Caco-2 (cell line): ENCODE data around the gene HOTAIR. TPM values are rescaled to one million over a fixed set of nuclear protein-coding genes. Genes with fewer than 3 reads are reported as not detected.
A peak's percentile ranks its signal among the peaks of the same experiment; 100 is the strongest.

Experiments
- BruUV-seq: library from RNA; stranded (reverse); fragments of 400-500 nt; replicated peaks from 2 replicates; lab custom pipeline; 2021; lab: Mats Ljungman, UMichigan
- CTCF ChIA-PET: fragments of 300-600 bp; sonication (Branson Sonifier 250); formaldehyde crosslinking; loops from one replicate; lab custom pipeline; 2022; ENCODE audit warnings: antibody characterized with exemption; lab: Charles Lee
- POLR2A ChIA-PET: fragments of 300-600 bp; sonication (Branson Sonifier 250); formaldehyde crosslinking; loops from one replicate; lab custom pipeline; 2022; ENCODE audit warnings: antibody characterized with exemption; lab: Charles Lee
- DNase-seq, 2 experiments: peaks; one replicate each; pipeline versions ENCODE4 v3.0.0 to v3.0.0-alpha.2; 2020 to 2022
- H3K27me3 ChIP-seq: replicated peaks from 2 replicates; pipeline ENCODE4 v1.6.0; 2011; ENCODE audit warnings: low read length; ENCODE audit not compliant: control insufficient read depth, insufficient read depth
- H3K36me3 ChIP-seq: 2 replicates; pipeline ENCODE4 v1.5.1; 2011; ENCODE audit warnings: low read length; ENCODE audit not compliant: control insufficient read depth, insufficient read depth
- H3K4me1 ChIP-seq: fragments of 250-450 bp; sonication (Bioruptor Pico); 2 replicates; pipeline ENCODE4 v1.5.1; 2020; ENCODE audit warnings: mild to moderate bottlenecking
- H3K4me3 ChIP-seq: 2 replicates; pipeline ENCODE4 v1.5.1; 2011; ENCODE audit warnings: low read depth, mild to moderate bottlenecking, control low read depth, low read length
- H3K9me3 ChIP-seq: fragments of 250-450 bp; sonication (Bioruptor Pico); 2 replicates; pipeline ENCODE4 v1.5.1; 2020; ENCODE audit warnings: mild to moderate bottlenecking, moderate library complexity
- H3K27ac Mint-ChIP-seq: one replicate; pipeline ENCODE4 v1.8.0; 2022; ENCODE audit warnings: mixed read lengths; ENCODE audit not compliant: unreplicated experiment
- H3K27me3 Mint-ChIP-seq: one replicate; pipeline ENCODE4 v1.8.0; 2022; ENCODE audit warnings: mixed read lengths; ENCODE audit not compliant: insufficient read depth, unreplicated experiment
- H3K36me3 Mint-ChIP-seq: one replicate; pipeline ENCODE4 v1.8.0; 2022; ENCODE audit warnings: mild to moderate bottlenecking, mixed read lengths; ENCODE audit not compliant: insufficient read depth, unreplicated experiment
- H3K4me1 Mint-ChIP-seq: one replicate; pipeline ENCODE4 v1.8.0; 2022; ENCODE audit warnings: low read depth, mixed read lengths; ENCODE audit not compliant: unreplicated experiment
- H3K4me3 Mint-ChIP-seq: one replicate; pipeline ENCODE4 v1.8.0; 2022; ENCODE audit warnings: mild to moderate bottlenecking, moderate library complexity, mixed read lengths; ENCODE audit not compliant: unreplicated experiment
- H3K9me3 Mint-ChIP-seq: one replicate; pipeline ENCODE4 v1.8.0; 2022; ENCODE audit warnings: mixed read lengths; ENCODE audit not compliant: unreplicated experiment
- intact Hi-C: fragments of 100-400 bp; cut with micrococcal nuclease; formaldehyde crosslinking; loops from one replicate; pipeline ENCODE4 v1.10.0; 2022; ENCODE audit not compliant: unreplicated experiment
- total RNA-seq: library from RNA; stranded (reverse); gene quantifications from 2 replicates; pipeline ENCODE4 v1.2.3, GENCODE V29; 2022
- TF ChIP-seq, protein P1 (sequence below), 2 experiments: fragments of 200-600 bp in 1 of 2; IDR thresholded peaks; 1 replicate in 1 of 2; 2 replicates in 1 of 2; pipeline versions ENCODE4 v1.5.1 to v1.8.0; 2011 to 2022; ENCODE audit warnings: antibody characterized with exemption in 1 of 2, control low read depth in 1 of 2, inconsistent platforms in 1 of 2, low read depth in 1 of 2, low read length in 1 of 2, mild to moderate bottlenecking in 1 of 2, moderate library complexity in 1 of 2; ENCODE audit not compliant: insufficient read depth in 1 of 2, severe bottlenecking in 1 of 2, unreplicated experiment in 1 of 2

Gene HOTAIR
- total RNA-seq, 1 experiment from 2014 or later = 1.9 TPM

DNA sequence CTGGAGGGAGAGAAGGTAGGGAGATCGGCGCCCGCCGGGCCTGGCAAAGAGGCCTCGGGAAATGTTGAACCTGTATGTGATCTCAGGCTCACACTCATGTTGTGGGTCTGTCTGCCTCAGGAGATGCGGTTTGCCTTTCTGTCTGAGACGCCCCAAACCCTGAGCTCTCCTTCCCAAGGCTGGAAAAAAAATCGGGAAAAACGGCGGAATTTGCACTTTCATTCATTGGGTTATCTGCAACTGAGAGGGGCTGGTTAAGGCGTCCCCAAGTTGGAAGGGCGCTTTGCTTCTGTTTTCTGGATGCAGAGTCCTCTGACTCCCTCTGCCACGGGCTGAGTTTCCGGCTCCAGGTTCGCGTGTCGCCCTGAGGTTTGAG is 20.2 kb upstream of the HOTAIR start:
- no peaks in the 10 kb centered on the region for H3K9me3 ChIP-seq
- Mint-ChIP-seq H3K4me3 (peak overlapping the region; percentile 89), H3K9me3 (no peaks in the 10 kb centered on the region), H3K27me3 (no peaks in the 10 kb centered on the region), H3K27ac (peak overlapping the region; percentile 97), H3K36me3 (peaks cover 14% of the 10 kb centered on the region), H3K4me1 (peaks cover 7% of the 10 kb centered on the region)
- no peaks in the 10 kb centered on the region for H3K36me3 ChIP-seq
- POLR2A ChIA-PET = interaction anchor here (0.6 kb wide), 2 partner anchors 14 to 54 kb away, joined by 3 to 4 read pairs; partner anchors contain the start of gene HOXC8
- TF ChIP-seq, protein P1, sequence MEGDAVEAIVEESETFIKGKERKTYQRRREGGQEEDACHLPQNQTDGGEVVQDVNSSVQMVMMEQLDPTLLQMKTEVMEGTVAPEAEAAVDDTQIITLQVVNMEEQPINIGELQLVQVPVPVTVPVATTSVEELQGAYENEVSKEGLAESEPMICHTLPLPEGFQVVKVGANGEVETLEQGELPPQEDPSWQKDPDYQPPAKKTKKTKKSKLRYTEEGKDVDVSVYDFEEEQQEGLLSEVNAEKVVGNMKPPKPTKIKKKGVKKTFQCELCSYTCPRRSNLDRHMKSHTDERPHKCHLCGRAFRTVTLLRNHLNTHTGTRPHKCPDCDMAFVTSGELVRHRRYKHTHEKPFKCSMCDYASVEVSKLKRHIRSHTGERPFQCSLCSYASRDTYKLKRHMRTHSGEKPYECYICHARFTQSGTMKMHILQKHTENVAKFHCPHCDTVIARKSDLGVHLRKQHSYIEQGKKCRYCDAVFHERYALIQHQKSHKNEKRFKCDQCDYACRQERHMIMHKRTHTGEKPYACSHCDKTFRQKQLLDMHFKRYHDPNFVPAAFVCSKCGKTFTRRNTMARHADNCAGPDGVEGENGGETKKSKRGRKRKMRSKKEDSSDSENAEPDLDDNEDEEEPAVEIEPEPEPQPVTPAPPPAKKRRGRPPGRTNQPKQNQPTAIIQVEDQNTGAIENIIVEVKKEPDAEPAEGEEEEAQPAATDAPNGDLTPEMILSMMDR (IDR thresholded peaks at IDR 0.05; ENCODE audit: insufficient read depth in 1 of 2, low read depth in 1 of 2, low read length in 1 of 2, severe bottlenecking in 1 of 2, unreplicated experiment in 1 of 2) = no peak
- intact Hi-C loops = no loop called here
- TSS peak; percentile 81 for BruUV-seq
- H3K27me3 ChIP-seq = no peaks in the 10 kb centered on the region
- no peak for DNase-seq
- CTCF ChIA-PET = interaction anchor here (0.6 to 1.8 kb wide), 9 partner anchors 10 to 356 kb away, joined by 3 to 9 read pairs (median 5); partner anchors contain the start of gene HOXC10
- peak overlapping the region; percentile 63 for H3K4me3 ChIP-seq
- peaks cover 11% of the 10 kb centered on the region for H3K4me1 ChIP-seq

DNA sequence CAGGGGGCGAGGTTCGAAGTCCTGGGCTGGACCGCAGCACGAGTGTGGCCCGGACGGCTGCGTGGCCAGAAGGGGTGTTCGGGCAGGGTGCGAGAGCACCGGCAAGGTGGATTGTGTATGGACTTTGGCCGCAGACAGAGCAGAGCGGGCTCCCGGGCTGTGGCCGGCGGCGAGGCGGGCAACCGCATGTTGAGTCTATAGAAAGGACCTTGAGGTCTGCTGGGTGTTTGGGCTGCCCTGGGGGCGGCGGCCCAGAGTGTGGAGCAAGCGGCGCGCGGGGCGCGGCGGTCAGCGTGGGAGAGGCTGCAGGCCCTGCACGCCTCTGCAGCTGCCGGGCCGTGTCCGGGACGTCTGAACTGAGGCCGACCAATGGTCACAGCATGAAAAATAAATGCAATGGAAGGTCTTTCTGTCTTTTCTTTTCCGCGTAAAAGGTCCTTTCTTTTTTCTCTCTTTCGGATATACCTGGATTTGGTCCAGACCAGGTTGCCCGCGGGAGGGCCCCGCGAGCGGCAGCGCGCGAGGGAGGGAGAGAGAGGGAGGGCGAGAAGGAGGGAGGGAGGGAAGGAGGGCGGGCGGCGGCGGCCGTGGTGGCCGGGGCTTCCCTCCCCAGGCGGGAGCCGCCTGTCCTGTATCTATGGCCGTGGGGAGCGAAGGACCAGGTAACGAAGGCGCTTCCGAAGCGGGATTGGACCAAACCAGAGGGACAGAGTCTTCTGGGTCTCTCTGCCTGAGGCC is 19.7 kb upstream of the HOTAIR start:
- Mint-ChIP-seq H3K36me3 (peaks cover 14% of the 10 kb centered on the region), H3K4me1 (peaks cover 13% of the 10 kb centered on the region), H3K27me3 (no peaks in the 10 kb centered on the region), H3K9me3 (no peaks in the 10 kb centered on the region), H3K27ac (peak overlapping the region; percentile 97), H3K4me3 (peak overlapping the region; percentile 89)
- H3K36me3 ChIP-seq = no peaks in the 10 kb centered on the region
- CTCF ChIA-PET = interaction anchor here (0.6 to 1.8 kb wide), 8 partner anchors 9 to 355 kb away, joined by 3 to 9 read pairs (median 6); partner anchors contain the start of gene HOXC10
- no peaks in the 10 kb centered on the region for H3K27me3 ChIP-seq
- intact Hi-C loops = no loop called here
- POLR2A ChIA-PET = interaction anchor here (0.6 kb wide), 1 partner anchor 54 kb away, joined by 3 read pairs; no protein-coding TSS in a partner anchor
- H3K4me3 ChIP-seq = peak overlapping the region; percentile 63
- DNase-seq = peak; percentile 64 to 67
- no TSS peak for BruUV-seq
- H3K9me3 ChIP-seq = no peaks in the 10 kb centered on the region
- TF ChIP-seq, protein P1 (IDR thresholded peaks at IDR 0.05; ENCODE audit: insufficient read depth in 1 of 2, low read depth in 1 of 2, low read length in 1 of 2, severe bottlenecking in 1 of 2, unreplicated experiment in 1 of 2) = no peak
- peaks cover 11% of the 10 kb centered on the region for H3K4me1 ChIP-seq

DNA sequence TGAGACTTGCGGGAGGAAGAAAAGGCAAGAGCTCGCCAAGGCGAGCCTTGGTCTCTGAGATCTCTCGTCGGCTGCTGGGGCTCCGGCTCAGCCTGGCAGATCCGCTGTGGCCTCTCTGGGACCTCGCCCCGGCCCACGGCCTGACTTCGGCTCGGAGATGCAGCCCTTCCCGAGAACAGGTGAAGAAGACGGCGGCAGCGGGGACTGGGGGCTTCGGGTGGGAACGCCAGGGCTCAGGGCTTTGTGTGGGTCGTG is 19.2 kb upstream of the HOTAIR start:
- TF ChIP-seq, protein P1 (IDR thresholded peaks at IDR 0.05; ENCODE audit: insufficient read depth in 1 of 2, low read depth in 1 of 2, low read length in 1 of 2, severe bottlenecking in 1 of 2, unreplicated experiment in 1 of 2) = no peak
- Histone ChIP-seq H3K9me3 (no peaks in the 10 kb centered on the region), H3K27me3 (no peaks in the 10 kb centered on the region), H3K4me1 (peaks cover 13% of the 10 kb centered on the region), H3K36me3 (no peaks in the 10 kb centered on the region), H3K4me3 (peak overlapping the region; percentile 63)
- ChIA-PET POLR2A (no interaction called here), CTCF (interaction anchor here (1.1 kb wide), 1 partner anchor 9 kb away, joined by 4 read pairs; the partner anchor contains the start of gene HOXC10)
- Mint-ChIP-seq H3K4me1 (peaks cover 18% of the 10 kb centered on the region), H3K4me3 (peak overlapping the region; percentile 89), H3K36me3 (peaks cover 14% of the 10 kb centered on the region), H3K9me3 (no peaks in the 10 kb centered on the region), H3K27ac (peak overlapping the region; percentile 97), H3K27me3 (no peaks in the 10 kb centered on the region)
- no peak for DNase-seq
- intact Hi-C loops = no loop called here
- no TSS peak for BruUV-seq
